ENCODE measurements around the gene SDCBP2.

- TF ChIP-seq ZFP3 (CRISPR knock-in tag; IDR thresholded peaks at IDR 0.05) (no peak), ZNF565 (CRISPR knock-in tag; conservative IDR thresholded peaks at IDR 0.05; ENCODE audit: low read depth) (no peak), TCF4 (CRISPR knock-in tag; IDR thresholded peaks at IDR 0.05; ENCODE audit: borderline replicate concordance) (no peak), PATZ1 (CRISPR knock-in tag; IDR thresholded peaks at IDR 0.05; ENCODE audit: borderline replicate concordance) (no peak), PPARA (CRISPR knock-in tag; IDR thresholded peaks at IDR 0.05; ENCODE audit: borderline replicate concordance) (no peak)
These were observed 3.0 kb upstream of the SDCBP2 start for GRCh38 chr20:1331801-1332453.
